DND-41 (cell line): ENCODE results near the gene TSHZ2.

Source experiments
- ATAC-seq: fragments of 200-7000 bp; cut with Tn5 transposase; 3 replicates; pipeline ENCODE4 v1.9.1; 2021; ENCODE audit warnings: low read depth; ENCODE audit not compliant: insufficient read depth
- DNase-seq: peaks from one replicate; pipeline ENCODE4 v3.0.0-alpha.2; 2020
- H2AFZ ChIP-seq: 2 replicates; pipeline ENCODE4 v1.6.0; 2012; ENCODE audit warnings: low read depth, low read length
- H3K27ac ChIP-seq: 2 replicates; pipeline ENCODE4 v1.5.1; 2012; ENCODE audit warnings: low read length, inconsistent platforms
- H3K27me3 ChIP-seq: fragments of 200-600 bp; sonication (generic); 2 replicates; pipeline ENCODE4 v1.6.0; 2012; ENCODE audit warnings: low read length, mild to moderate bottlenecking, inconsistent platforms; ENCODE audit not compliant: insufficient read depth, poor library complexity
- H3K36me3 ChIP-seq: 2 replicates; pipeline ENCODE4 v1.5.1; 2012; ENCODE audit warnings: low read length, inconsistent platforms; ENCODE audit not compliant: insufficient read depth
- H3K4me1 ChIP-seq: 2 replicates; pipeline ENCODE4 v1.5.1; 2012; ENCODE audit warnings: mild to moderate bottlenecking, low read length; ENCODE audit not compliant: insufficient read depth
- H3K4me2 ChIP-seq: 2 replicates; pipeline ENCODE4 v1.6.0; 2012; ENCODE audit warnings: mild to moderate bottlenecking, moderate library complexity, low read length, inconsistent platforms; ENCODE audit not compliant: insufficient read depth
- H3K4me3 ChIP-seq, 2 experiments: fragments of 200-600 bp in 1 of 2; shearing (Covaris generic) in 1 of 2; 2 replicates each; pipeline ENCODE4 v1.5.1; 2012 to 2016; ENCODE audit warnings: inconsistent platforms in 2 of 2, low read length in 2 of 2, mild to moderate bottlenecking in 2 of 2, low read depth in 1 of 2, moderate library complexity in 1 of 2
- H3K79me2 ChIP-seq: 2 replicates; pipeline ENCODE4 v1.6.0; 2012; ENCODE audit warnings: low read length, inconsistent platforms; ENCODE audit not compliant: insufficient read depth
- H3K9ac ChIP-seq: 2 replicates; pipeline ENCODE4 v1.6.0; 2012; ENCODE audit warnings: low read depth, mild to moderate bottlenecking, inconsistent platforms, low read length, moderate library complexity
- H3K9me3 ChIP-seq: 2 replicates; pipeline ENCODE4 v1.5.1; 2012; ENCODE audit warnings: low read length, moderate library complexity, mild to moderate bottlenecking, inconsistent platforms; ENCODE audit not compliant: insufficient read depth, severe bottlenecking
- H4K20me1 ChIP-seq: 2 replicates; pipeline ENCODE4 v1.6.0; 2012; ENCODE audit warnings: low read length; ENCODE audit not compliant: insufficient read depth
- EZH2 ChIP-seq: IDR thresholded peaks from 3 replicates; pipeline ENCODE4 v1.6.1; 2012; ENCODE audit warnings: borderline replicate concordance, low read depth, mild to moderate bottlenecking, moderate library complexity, low read length, inconsistent platforms; ENCODE audit not compliant: severe bottlenecking
- TF ChIP-seq, protein P1 (sequence below): IDR thresholded peaks from 2 replicates; pipeline ENCODE4 v1.5.1; 2012; ENCODE audit warnings: borderline replicate concordance, low read length, moderate library complexity, mild to moderate bottlenecking; ENCODE audit not compliant: poor library complexity, severe bottlenecking; ENCODE audit errors: extremely low read depth

TSHZ2 gene

DNA sequence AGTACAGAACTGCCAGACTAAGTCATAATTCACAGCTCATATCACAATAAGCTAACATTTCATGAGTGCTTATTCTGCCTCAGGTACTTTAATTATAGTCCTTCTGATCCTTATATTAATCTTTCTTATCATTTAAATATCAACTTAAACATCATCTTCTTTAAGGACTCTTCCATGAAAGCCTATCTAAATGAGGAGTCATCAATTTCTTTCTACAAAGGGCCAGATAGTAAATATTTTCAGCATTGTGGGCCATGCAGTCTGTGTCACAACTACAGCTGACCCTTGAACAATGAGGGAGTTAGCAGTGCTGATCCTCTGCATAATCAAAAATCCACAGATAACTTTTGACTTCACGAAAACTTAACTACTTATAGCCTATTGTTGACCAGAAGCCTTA lies 306.4 kb downstream of the TSHZ2 start:
- DNase-seq (no peak), ATAC-seq (no peak)
- Histone ChIP-seq H3K9me3 (no peaks in the 10 kb centered on the region), H3K4me2 (no peak overlapping the region), H3K27me3 (peaks cover 26% of the 10 kb centered on the region), H3K9ac (no peak overlapping the region), H3K4me1 (no peaks in the 10 kb centered on the region), H2AFZ (no peak overlapping the region), H3K36me3 (no peaks in the 10 kb centered on the region), H3K79me2 (no peaks in the 10 kb centered on the region), H3K4me3 (no peak overlapping the region), H4K20me1 (peaks cover 2% of the 10 kb centered on the region; the same call in 1 of the 2 replicates), H3K27ac (no peak overlapping the region)
- TF ChIP-seq, protein P1, sequence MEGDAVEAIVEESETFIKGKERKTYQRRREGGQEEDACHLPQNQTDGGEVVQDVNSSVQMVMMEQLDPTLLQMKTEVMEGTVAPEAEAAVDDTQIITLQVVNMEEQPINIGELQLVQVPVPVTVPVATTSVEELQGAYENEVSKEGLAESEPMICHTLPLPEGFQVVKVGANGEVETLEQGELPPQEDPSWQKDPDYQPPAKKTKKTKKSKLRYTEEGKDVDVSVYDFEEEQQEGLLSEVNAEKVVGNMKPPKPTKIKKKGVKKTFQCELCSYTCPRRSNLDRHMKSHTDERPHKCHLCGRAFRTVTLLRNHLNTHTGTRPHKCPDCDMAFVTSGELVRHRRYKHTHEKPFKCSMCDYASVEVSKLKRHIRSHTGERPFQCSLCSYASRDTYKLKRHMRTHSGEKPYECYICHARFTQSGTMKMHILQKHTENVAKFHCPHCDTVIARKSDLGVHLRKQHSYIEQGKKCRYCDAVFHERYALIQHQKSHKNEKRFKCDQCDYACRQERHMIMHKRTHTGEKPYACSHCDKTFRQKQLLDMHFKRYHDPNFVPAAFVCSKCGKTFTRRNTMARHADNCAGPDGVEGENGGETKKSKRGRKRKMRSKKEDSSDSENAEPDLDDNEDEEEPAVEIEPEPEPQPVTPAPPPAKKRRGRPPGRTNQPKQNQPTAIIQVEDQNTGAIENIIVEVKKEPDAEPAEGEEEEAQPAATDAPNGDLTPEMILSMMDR: no peak
- no peak for TF ChIP-seq EZH2

- TF ChIP-seq EZH2: no peak
- TF ChIP-seq, protein P1: no peak
- Histone ChIP-seq H3K4me3 (no peak overlapping the region), H3K79me2 (no peaks in the 10 kb centered on the region), H4K20me1 (peaks cover 2% of the 10 kb centered on the region; the same call in 1 of the 2 replicates), H3K27ac (no peak overlapping the region), H3K27me3 (peaks cover 36% of the 10 kb centered on the region), H2AFZ (no peak overlapping the region), H3K4me2 (no peak overlapping the region), H3K36me3 (no peaks in the 10 kb centered on the region), H3K4me1 (no peaks in the 10 kb centered on the region), H3K9me3 (no peaks in the 10 kb centered on the region), H3K9ac (no peak overlapping the region)
- no peak for ATAC-seq
- no peak for DNase-seq
Observed at GRCh38 chr20:53279735-53280134, 307.6 kb downstream of the TSHZ2 start.

DNA sequence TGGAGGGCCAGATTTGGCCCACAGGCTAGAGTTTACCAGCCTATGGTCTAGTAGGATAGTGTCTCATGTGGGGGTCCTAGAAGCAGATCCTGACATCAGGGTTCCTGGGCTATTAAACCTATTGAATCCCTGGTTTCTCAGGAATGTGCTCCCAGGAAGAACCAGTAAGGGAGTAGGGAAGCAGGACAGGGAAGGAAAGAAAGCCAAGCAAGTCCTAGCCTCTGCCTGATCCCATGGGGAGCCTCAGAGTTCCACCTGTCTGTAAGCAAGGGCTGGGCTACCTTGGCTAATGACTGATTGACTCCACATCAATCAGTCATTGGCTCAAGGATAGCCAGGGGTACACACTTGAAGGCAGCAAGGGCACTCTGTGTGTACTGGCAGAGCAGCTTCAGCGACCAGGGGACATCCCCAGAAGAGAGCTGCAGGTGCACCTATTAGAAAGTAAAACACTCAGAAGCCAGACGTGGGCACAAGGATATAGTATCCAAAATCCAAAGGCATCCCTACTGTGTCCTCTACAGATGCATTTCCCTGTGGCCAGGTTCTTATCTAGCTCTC lies 309.5 kb downstream of the TSHZ2 start:
- peaks cover 2% of the 10 kb centered on the region; the same call in 1 of the 2 replicates for H4K20me1 ChIP-seq
- no peak for ATAC-seq
- no peak overlapping the region for H2AFZ ChIP-seq
- no peaks in the 10 kb centered on the region for H3K4me1 ChIP-seq
- no peak for DNase-seq
- no peak overlapping the region for H3K27ac ChIP-seq
- H3K4me2 ChIP-seq: no peak overlapping the region
- H3K4me3 ChIP-seq: no peak overlapping the region
- no peak overlapping the region for H3K9ac ChIP-seq
- H3K36me3 ChIP-seq: no peaks in the 10 kb centered on the region
- peaks cover 40% of the 10 kb centered on the region for H3K27me3 ChIP-seq
- H3K9me3 ChIP-seq: no peaks in the 10 kb centered on the region
- TF ChIP-seq, protein P1: no peak
- TF ChIP-seq EZH2: no peak
- no peaks in the 10 kb centered on the region for H3K79me2 ChIP-seq
